Measurements from ENCODE around the gene SETD1B. TPM values are rescaled to one million over a fixed set of nuclear protein-coding genes. Genes with fewer than 3 reads are reported as not detected.
A peak's percentile ranks its signal among the peaks of the same experiment; 100 is the strongest.

Gene SETD1B
- total RNA-seq, 1 donor from 2014 or later, result 28.4 TPM

GRCh38 chr12:121796855-121797751, 6.7 kb upstream of the SETD1B start:
- Mint-ChIP-seq H3K4me1 (ENCODE audit: unreplicated experiment) (peaks cover 40% of the 10 kb centered on the region), H3K4me3 (peak overlapping the region; percentile 92), H3K27me3 (peaks cover 3% of the 10 kb centered on the region), H3K36me3 (peaks cover 18% of the 10 kb centered on the region), H3K27ac (peak overlapping the region; percentile 96), H3K9me3 (no peaks in the 10 kb centered on the region)
- DNase-seq (ENCODE audit: extremely low spot score, unreplicated experiment), result no peak
- peak; percentile 43 for TF ChIP-seq CTCF (conservative IDR thresholded peaks at IDR 0.05)

- DNase-seq (ENCODE audit: extremely low spot score, unreplicated experiment), result no peak
- Mint-ChIP-seq H3K36me3 (peaks cover 18% of the 10 kb centered on the region), H3K27me3 (peaks cover 5% of the 10 kb centered on the region), H3K4me3 (peak overlapping the region; percentile 92), H3K27ac (peak overlapping the region; percentile 96), H3K9me3 (no peaks in the 10 kb centered on the region), H3K4me1 (ENCODE audit: unreplicated experiment) (peaks cover 35% of the 10 kb centered on the region)
- no peak for TF ChIP-seq CTCF (conservative IDR thresholded peaks at IDR 0.05)
These were observed 5.6 kb upstream of the SETD1B start for GRCh38 chr12:121797937-121798786.

GRCh38 chr12:121798787-121799155, 5.0 kb upstream of the SETD1B start:
- Mint-ChIP-seq H3K4me1 (ENCODE audit: unreplicated experiment) (peaks cover 35% of the 10 kb centered on the region), H3K27me3 (peaks cover 5% of the 10 kb centered on the region), H3K9me3 (no peaks in the 10 kb centered on the region), H3K4me3 (peak overlapping the region; percentile 92), H3K36me3 (peaks cover 18% of the 10 kb centered on the region), H3K27ac (peak overlapping the region; percentile 96)
- TF ChIP-seq CTCF (conservative IDR thresholded peaks at IDR 0.05), result no peak
- DNase-seq (ENCODE audit: extremely low spot score, unreplicated experiment), result no peak

GRCh38 chr12:121799156-121799841, 4.5 kb upstream of the SETD1B start:
- DNase-seq (ENCODE audit: extremely low spot score, unreplicated experiment), result no peak
- Mint-ChIP-seq H3K4me1 (ENCODE audit: unreplicated experiment) (peaks cover 33% of the 10 kb centered on the region), H3K4me3 (peak overlapping the region; percentile 92), H3K9me3 (no peaks in the 10 kb centered on the region), H3K27me3 (peaks cover 5% of the 10 kb centered on the region), H3K27ac (peak overlapping the region; percentile 96), H3K36me3 (peaks cover 18% of the 10 kb centered on the region)
- TF ChIP-seq CTCF (conservative IDR thresholded peaks at IDR 0.05), result no peak

Measured in type B pancreatic cell (in vitro differentiated cells).